ENCODE measurements around the gene PLEKHO2. TPM values are rescaled to one million over a fixed set of nuclear protein-coding genes. Genes with fewer than 3 reads are reported as not detected.

The PLEKHO2 gene
- total and polyA plus RNA-seq, 2 of the 13 experiments (the other 11 are each of a cell fraction or from before 2014, with no cell fraction given): 3.8 to 4.8 TPM

DNA sequence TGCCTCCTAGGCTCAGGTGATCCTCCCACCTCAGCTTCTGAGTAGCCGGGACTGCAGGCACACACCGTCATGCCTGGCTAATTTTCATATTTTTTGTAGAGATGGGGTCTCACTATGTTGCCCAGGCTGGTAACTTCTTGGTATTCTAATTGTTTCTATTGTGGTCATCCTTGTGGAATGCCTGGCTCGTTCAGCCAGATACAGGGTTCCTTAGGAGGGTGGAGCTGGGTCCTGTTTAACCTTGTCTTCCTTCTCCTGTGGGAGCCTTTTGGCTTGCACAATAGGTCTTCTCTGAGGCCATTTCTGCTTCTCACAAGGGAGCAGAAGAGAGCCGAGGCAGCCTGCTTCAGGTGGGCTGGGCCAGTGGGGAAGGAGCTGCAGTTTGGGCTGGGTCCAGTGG lies 15.7 kb downstream of the PLEKHO2 start:
- no peak overlapping the region for H2AFZ ChIP-seq (ENCODE audit: low read length)
- no peak for ATAC-seq
- no TSS peak for BruUV-seq (replicated peaks)
- H3K4me1 ChIP-seq (ENCODE audit: insufficient read depth, low read length): peaks cover 17% of the 10 kb centered on the region
- H3K9me3 ChIP-seq (ENCODE audit: low read length): no peaks in the 10 kb centered on the region
- H3K4me2 ChIP-seq (ENCODE audit: low read depth, low read length): peak overlapping the region; percentile 18; the same call in 1 of the 2 replicates
- peak overlapping the region; percentile 45; the same call in 1 of the 2 replicates for H3K9ac ChIP-seq (ENCODE audit: insufficient read depth, low read depth, low read length)
- ChIA-PET POLR2A (interaction anchor here (0.8 to 1.5 kb wide), 4 partner anchors 14 to 37 kb away, joined by 3 to 4 read pairs (median 4); partner anchors contain the start of gene PLEKHO2), CTCF (ENCODE audit: low intra/inter-chr PET ratio, low total read pairs) (no interaction called here)
- no peak for TF ChIP-seq KMT2A (CRISPR knock-in tag; IDR thresholded peaks at IDR 0.05)
- peak; percentile 75 for TF ChIP-seq ZNF121 (CRISPR knock-in tag; IDR thresholded peaks at IDR 0.05)
- H3K36me3 ChIP-seq (replicated peaks in 1 of 2; ENCODE audit: control insufficient read depth in 1 of 2, insufficient read depth in 2 of 2, low read length in 2 of 2): peaks cover 15 to 30% of the 10 kb centered on the region in 2 experiments; a peak in 4 of 5 replicates
- no peaks in the 10 kb centered on the region for H3K27me3 ChIP-seq (ENCODE audit: control insufficient read depth in 1 of 2, insufficient read depth in 2 of 2, low read length in 2 of 2)
- H4K20me1 ChIP-seq (ENCODE audit: insufficient read depth, low read length): no peaks in the 10 kb centered on the region
- DNase-seq (ENCODE audit: low spot score): no peak
- no peaks in the 10 kb centered on the region for H3K79me2 ChIP-seq (ENCODE audit: insufficient read depth, low read length)
- WGBS (ENCODE audit: low lambda C conversion rate): 94% methylated on average over 4 of the region's 4 CpGs
- peak overlapping the region; percentile 56 for H3K27ac ChIP-seq (ENCODE audit: extremely low read length, insufficient read depth, low read length)
- intact Hi-C loops (cut with micrococcal nuclease; ENCODE audit: unreplicated experiment): no loop called here
- in situ Hi-C loops (cut with HindIII; ENCODE audit: extremely low pct_ligation_motif_present, low pct_unique_long_range_greater_than_20kb): no loop called here
- no peak for FAIRE-seq
- no peak overlapping the region for H3K4me3 ChIP-seq (replicated peaks in 1 of 3; ENCODE audit: insufficient read depth in 1 of 3, low read depth in 2 of 3, low read length in 3 of 3)

GRCh38 chr15:64858021-64858575 lies 16.4 kb downstream of the PLEKHO2 start:
- H3K27ac ChIP-seq (ENCODE audit: extremely low read length, insufficient read depth, low read length): no peak overlapping the region
- no peaks in the 10 kb centered on the region for H3K79me2 ChIP-seq (ENCODE audit: insufficient read depth, low read length)
- H3K27me3 ChIP-seq (ENCODE audit: control insufficient read depth in 1 of 2, insufficient read depth in 2 of 2, low read length in 2 of 2): no peaks in the 10 kb centered on the region
- H3K9me3 ChIP-seq (ENCODE audit: low read length): no peaks in the 10 kb centered on the region
- BruUV-seq (replicated peaks): no TSS peak
- H4K20me1 ChIP-seq (ENCODE audit: insufficient read depth, low read length): no peaks in the 10 kb centered on the region
- H3K4me2 ChIP-seq (ENCODE audit: low read depth, low read length): no peak overlapping the region
- FAIRE-seq (no peak), ATAC-seq (no peak), DNase-seq (ENCODE audit: low spot score) (no peak)
- WGBS (ENCODE audit: low lambda C conversion rate): 87% methylated on average over 6 of the region's 6 CpGs
- peaks cover 17% of the 10 kb centered on the region for H3K4me1 ChIP-seq (ENCODE audit: insufficient read depth, low read length)
- H3K36me3 ChIP-seq (replicated peaks in 1 of 2; ENCODE audit: control insufficient read depth in 1 of 2, insufficient read depth in 2 of 2, low read length in 2 of 2): peaks cover 15 to 30% of the 10 kb centered on the region in 2 experiments; a peak in 4 of 5 replicates
- no peak overlapping the region for H3K9ac ChIP-seq (ENCODE audit: insufficient read depth, low read depth, low read length)
- POLR2A ChIA-PET: interaction anchor here (1.5 kb wide), 1 partner anchor 36 kb away, joined by 4 read pairs; no protein-coding TSS in a partner anchor
- CTCF ChIA-PET (ENCODE audit: low intra/inter-chr PET ratio, low total read pairs): no interaction called here
- in situ Hi-C loops (cut with HindIII; ENCODE audit: extremely low pct_ligation_motif_present, low pct_unique_long_range_greater_than_20kb) (no loop called here), intact Hi-C loops (cut with micrococcal nuclease; ENCODE audit: unreplicated experiment) (no loop called here)
- no peak overlapping the region for H2AFZ ChIP-seq (ENCODE audit: low read length)
- no peak overlapping the region for H3K4me3 ChIP-seq (replicated peaks in 1 of 3; ENCODE audit: insufficient read depth in 1 of 3, low read depth in 2 of 3, low read length in 3 of 3)
- TF ChIP-seq, protein P1, sequence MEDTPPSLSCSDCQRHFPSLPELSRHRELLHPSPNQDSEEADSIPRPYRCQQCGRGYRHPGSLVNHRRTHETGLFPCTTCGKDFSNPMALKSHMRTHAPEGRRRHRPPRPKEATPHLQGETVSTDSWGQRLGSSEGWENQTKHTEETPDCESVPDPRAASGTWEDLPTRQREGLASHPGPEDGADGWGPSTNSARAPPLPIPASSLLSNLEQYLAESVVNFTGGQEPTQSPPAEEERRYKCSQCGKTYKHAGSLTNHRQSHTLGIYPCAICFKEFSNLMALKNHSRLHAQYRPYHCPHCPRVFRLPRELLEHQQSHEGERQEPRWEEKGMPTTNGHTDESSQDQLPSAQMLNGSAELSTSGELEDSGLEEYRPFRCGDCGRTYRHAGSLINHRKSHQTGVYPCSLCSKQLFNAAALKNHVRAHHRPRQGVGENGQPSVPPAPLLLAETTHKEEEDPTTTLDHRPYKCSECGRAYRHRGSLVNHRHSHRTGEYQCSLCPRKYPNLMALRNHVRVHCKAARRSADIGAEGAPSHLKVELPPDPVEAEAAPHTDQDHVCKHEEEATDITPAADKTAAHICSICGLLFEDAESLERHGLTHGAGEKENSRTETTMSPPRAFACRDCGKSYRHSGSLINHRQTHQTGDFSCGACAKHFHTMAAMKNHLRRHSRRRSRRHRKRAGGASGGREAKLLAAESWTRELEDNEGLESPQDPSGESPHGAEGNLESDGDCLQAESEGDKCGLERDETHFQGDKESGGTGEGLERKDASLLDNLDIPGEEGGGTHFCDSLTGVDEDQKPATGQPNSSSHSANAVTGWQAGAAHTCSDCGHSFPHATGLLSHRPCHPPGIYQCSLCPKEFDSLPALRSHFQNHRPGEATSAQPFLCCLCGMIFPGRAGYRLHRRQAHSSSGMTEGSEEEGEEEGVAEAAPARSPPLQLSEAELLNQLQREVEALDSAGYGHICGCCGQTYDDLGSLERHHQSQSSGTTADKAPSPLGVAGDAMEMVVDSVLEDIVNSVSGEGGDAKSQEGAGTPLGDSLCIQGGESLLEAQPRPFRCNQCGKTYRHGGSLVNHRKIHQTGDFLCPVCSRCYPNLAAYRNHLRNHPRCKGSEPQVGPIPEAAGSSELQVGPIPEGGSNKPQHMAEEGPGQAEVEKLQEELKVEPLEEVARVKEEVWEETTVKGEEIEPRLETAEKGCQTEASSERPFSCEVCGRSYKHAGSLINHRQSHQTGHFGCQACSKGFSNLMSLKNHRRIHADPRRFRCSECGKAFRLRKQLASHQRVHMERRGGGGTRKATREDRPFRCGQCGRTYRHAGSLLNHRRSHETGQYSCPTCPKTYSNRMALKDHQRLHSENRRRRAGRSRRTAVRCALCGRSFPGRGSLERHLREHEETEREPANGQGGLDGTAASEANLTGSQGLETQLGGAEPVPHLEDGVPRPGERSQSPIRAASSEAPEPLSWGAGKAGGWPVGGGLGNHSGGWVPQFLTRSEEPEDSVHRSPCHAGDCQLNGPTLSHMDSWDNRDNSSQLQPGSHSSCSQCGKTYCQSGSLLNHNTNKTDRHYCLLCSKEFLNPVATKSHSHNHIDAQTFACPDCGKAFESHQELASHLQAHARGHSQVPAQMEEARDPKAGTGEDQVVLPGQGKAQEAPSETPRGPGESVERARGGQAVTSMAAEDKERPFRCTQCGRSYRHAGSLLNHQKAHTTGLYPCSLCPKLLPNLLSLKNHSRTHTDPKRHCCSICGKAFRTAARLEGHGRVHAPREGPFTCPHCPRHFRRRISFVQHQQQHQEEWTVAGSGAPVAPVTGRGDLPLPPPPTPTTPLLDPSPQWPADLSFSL (CRISPR knock-in tag; IDR thresholded peaks at IDR 0.05): no peak
- no peak for TF ChIP-seq SOX6 (IDR thresholded peaks at IDR 0.05)
- TF ChIP-seq SOX6 (CRISPR knock-in tag; IDR thresholded peaks at IDR 0.05): no peak
- no peak for TF ChIP-seq TSC22D2 (CRISPR knock-in tag; IDR thresholded peaks at IDR 0.05; ENCODE audit: borderline replicate concordance)
- TF ChIP-seq SALL1 (CRISPR knock-in tag; IDR thresholded peaks at IDR 0.05): no peak
- TF ChIP-seq ZNF776 (CRISPR knock-in tag; IDR thresholded peaks at IDR 0.05): no peak
- TF ChIP-seq ZNF781 (CRISPR knock-in tag; IDR thresholded peaks at IDR 0.05; ENCODE audit: borderline replicate concordance, not compliant biosample characterization): no peak
- no peak for TF ChIP-seq TCF7 (IDR thresholded peaks at IDR 0.05; ENCODE audit: low read depth)
- TF ChIP-seq ETV6 (CRISPR knock-in tag; conservative IDR thresholded peaks at IDR 0.05): no peak
- no peak for TF ChIP-seq MAFK (conservative IDR thresholded peaks at IDR 0.05 in 1 of 2, IDR thresholded peaks at IDR 0.05 in 1 of 2; ENCODE audit: low read length in 2 of 2)
- TF ChIP-seq MYC (CRISPR knock-in tag; IDR thresholded peaks at IDR 0.05; ENCODE audit: borderline replicate concordance): no peak
